ENCODE measurements around the gene PTRHD1.

- TF ChIP-seq CTCF (IDR thresholded peaks at IDR 0.05): no peak
- TF ChIP-seq EZH2 (IDR thresholded peaks at IDR 0.05; ENCODE audit: borderline replicate concordance, insufficient read depth, low read depth, low read length, poor library complexity, severe bottlenecking): no peak
These were observed 39.9 kb upstream of the PTRHD1 start for GRCh38 chr2:24832931-24833701.
